K562 (cell line): ENCODE results near the gene OOSP3. TPM values are rescaled to one million over a fixed set of nuclear protein-coding genes. Genes with fewer than 3 reads are reported as not detected.

Experiments used
- ATAC-seq: fragments of 200-7000 bp; cut with Tn5 transposase; 3 replicates; pipeline ENCODE4 v1.9.1; 2020; ENCODE audit warnings: moderate library complexity
- BruUV-seq: library from RNA; stranded (reverse); fragments of 400-500 nt; replicated peaks from 2 replicates; lab custom pipeline; 2021; lab: Mats Ljungman, UMichigan
- CTCF ChIA-PET: fragments of 300-600 bp; formaldehyde crosslinking; extraction: SDS; loops from one replicate; lab custom pipeline; 2021; ENCODE audit warnings: low intra/inter-chr PET ratio; lab: Yijun Ruan, JAX
- POLR2A ChIA-PET: fragments of 300-600, 350-650 bp; sonication (Branson Sonifier 250); formaldehyde crosslinking; extraction: SDS; loops from one replicate; lab custom pipeline; 2021; ENCODE audit warnings: antibody characterized with exemption, inconsistent platforms; lab: Yijun Ruan, JAX
- DNase-seq, 4 experiments: peaks; one replicate each; pipeline versions ENCODE4 v3.0.0 to v3.0.0-alpha.2; 2011 to 2018; ENCODE audit warnings: low spot score in 3 of 4, mixed read lengths in 3 of 4; ENCODE audit errors: extremely low read depth in 1 of 4
- FAIRE-seq: peaks from 2 replicates; lab custom pipeline; 2011; peaks lifted over from hg19 to GRCh38; lab: Jason Lieb, UNC
- H2AFZ ChIP-seq: 2 replicates; pipeline ENCODE4 v1.6.0; 2011; ENCODE audit warnings: low read depth, low read length, control low read depth, inconsistent platforms
- H3K27ac ChIP-seq: fragments of 200-600 bp; 3 replicates; pipeline ENCODE4 v1.8.0; 2011; ENCODE audit warnings: low read depth, mild to moderate bottlenecking, control low read depth, inconsistent platforms, low read length, moderate library complexity, mixed read lengths; ENCODE audit errors: extremely low read depth
- H3K27me3 ChIP-seq, 2 experiments: fragments of 300-600 bp in 1 of 2; 2 replicates in 1 of 2; 3 replicates in 1 of 2; pipeline versions ENCODE4 v1.6.0 to v1.8.0; 2011; ENCODE audit warnings: inconsistent platforms in 2 of 2, low read length in 2 of 2, mild to moderate bottlenecking in 1 of 2, mixed read lengths in 1 of 2, moderate library complexity in 1 of 2; ENCODE audit not compliant: control insufficient read depth in 2 of 2, insufficient read depth in 2 of 2
- H3K36me3 ChIP-seq: fragments of 300-600 bp; 3 replicates; pipeline ENCODE4 v1.8.0; 2011; ENCODE audit warnings: mild to moderate bottlenecking, low read length, inconsistent platforms; ENCODE audit not compliant: control insufficient read depth, insufficient read depth
- H3K4me1 ChIP-seq, 2 experiments: fragments of 200-600 bp in 1 of 2; replicated peaks in 1 of 2; 2 replicates in 1 of 2; 3 replicates in 1 of 2; pipeline versions ENCODE4 v1.5.1 to v1.8.0; 2011; ENCODE audit warnings: inconsistent platforms in 2 of 2, low read length in 2 of 2, mild to moderate bottlenecking in 1 of 2, mixed read lengths in 1 of 2, moderate library complexity in 1 of 2; ENCODE audit not compliant: control insufficient read depth in 2 of 2, insufficient read depth in 2 of 2
- H3K4me2 ChIP-seq: 2 replicates; pipeline ENCODE4 v1.6.1; 2011; ENCODE audit warnings: low read length, control low read depth, inconsistent platforms, mixed read lengths; ENCODE audit not compliant: insufficient read depth
- H3K4me3 ChIP-seq: fragments of 200-600 bp; sonication (generic), shearing (Covaris generic); 2 replicates; pipeline ENCODE4 v1.5.1; 2016; ENCODE audit warnings: control low read depth, inconsistent platforms
- H3K79me2 ChIP-seq: fragments of 200-600 bp; 3 replicates; pipeline ENCODE4 v1.8.0; 2011; ENCODE audit warnings: low read length, inconsistent platforms; ENCODE audit not compliant: control insufficient read depth, insufficient read depth
- H3K9ac ChIP-seq, 2 experiments: 2 replicates each; pipeline versions ENCODE4 v1.6.0 to v1.6.1; 2011; ENCODE audit warnings: low read depth in 2 of 2, low read length in 2 of 2, control low read depth in 1 of 2, inconsistent platforms in 1 of 2, mild to moderate bottlenecking in 1 of 2, mixed read lengths in 1 of 2; ENCODE audit not compliant: insufficient read depth in 1 of 2
- H3K9me1 ChIP-seq: one replicate; pipeline ENCODE4 v1.6.0; 2011; ENCODE audit warnings: inconsistent platforms, mild to moderate bottlenecking, low read length, moderate library complexity; ENCODE audit not compliant: control insufficient read depth, insufficient read depth
- H3K9me3 ChIP-seq: replicated peaks from 2 replicates; pipeline ENCODE4 v1.5.1; 2011; ENCODE audit warnings: low read depth, low read length, inconsistent platforms; ENCODE audit not compliant: control insufficient read depth, insufficient read depth
- H4K20me1 ChIP-seq: replicated peaks from 2 replicates; pipeline ENCODE4 v1.6.1; 2011; ENCODE audit warnings: low read length, inconsistent platforms, mixed read lengths; ENCODE audit not compliant: control insufficient read depth, insufficient read depth
- ADNP ChIP-seq: fragments of 200-800 bp; sonication (Bioruptor generic); IDR thresholded peaks from 2 replicates; pipeline ENCODE4 v1.6.1; 2016; ENCODE audit warnings: missing genetic modification characterization, missing compliant biosample characterization
- CBX1 ChIP-seq: sonication (generic); IDR thresholded peaks from 2 replicates; pipeline ENCODE4 v1.6.1; 2016; ENCODE audit warnings: antibody characterized with exemption, low read depth, mild to moderate bottlenecking
- CBX3 ChIP-seq, 2 experiments: IDR thresholded peaks; 1 replicate in 1 of 2; 2 replicates in 1 of 2; pipeline ENCODE4 v1.6.1; 2012; ENCODE audit warnings: inconsistent platforms in 2 of 2, low read length in 2 of 2, borderline replicate concordance in 1 of 2, control low read depth in 1 of 2
- CBX5 ChIP-seq: IDR thresholded peaks from 2 replicates; pipeline ENCODE4 v1.6.1; 2014; ENCODE audit warnings: low read depth, borderline replicate concordance
- CBX8 ChIP-seq: fragments of 200-600 bp; sonication (generic); IDR thresholded peaks from 2 replicates; pipeline ENCODE4 v1.6.1; 2012; ENCODE audit warnings: borderline replicate concordance, mixed run types, low read depth, mild to moderate bottlenecking, moderate library complexity, mixed read lengths, low read length, control low read depth, inconsistent platforms; ENCODE audit not compliant: poor library complexity, severe bottlenecking; ENCODE audit errors: extremely low read depth
- MCM7 ChIP-seq, 2 experiments: fragments of 450-650 bp; IDR thresholded peaks; 2 replicates each; pipeline ENCODE4 v1.6.1; 2016 to 2018
- MTA3 ChIP-seq: fragments of 450-650 bp; formaldehyde crosslinking; IDR thresholded peaks from 2 replicates; pipeline ENCODE4 v1.6.1; 2017; ENCODE audit warnings: mild to moderate bottlenecking, borderline replicate concordance
- RAD21 ChIP-seq, 2 experiments: fragments of 250-450 bp in 1 of 2; fragments of 450-650 bp in 1 of 2; sonication (Bioruptor Pico) in 1 of 2; formaldehyde crosslinking in 1 of 2; IDR thresholded peaks in 1 of 2; conservative IDR thresholded peaks in 1 of 2; 2 replicates each; pipeline versions ENCODE4 v1.4.0 to v1.8.0; 2020 to 2022; ENCODE audit warnings: mild to moderate bottlenecking in 2 of 2, moderate library complexity in 1 of 2
- STAG1 ChIP-seq: sonication (generic); formaldehyde crosslinking; IDR thresholded peaks from 2 replicates; pipeline ENCODE4 v1.5.0; 2020; ENCODE audit warnings: missing genetic modification reagents, borderline replicate concordance
- TRIM24 ChIP-seq, 2 experiments: fragments of 450-650 bp; IDR thresholded peaks; 2 replicates each; pipeline ENCODE4 v1.6.1; 2016
- TRIM28 ChIP-seq: fragments of 450-650 bp; IDR thresholded peaks from 2 replicates; pipeline ENCODE4 v1.6.1; 2017
- ZBTB7A ChIP-seq: IDR thresholded peaks from 2 replicates; pipeline ENCODE4 v1.6.1; 2011; ENCODE audit warnings: low read depth, mild to moderate bottlenecking, low read length, moderate library complexity, borderline replicate concordance; ENCODE audit not compliant: control insufficient read depth
- ZEB2 ChIP-seq: fragments of 450-650 bp; IDR thresholded peaks from 2 replicates; pipeline ENCODE4 v1.6.1; 2016
- ZNF445 ChIP-seq: fragments of 250-450 bp; sonication (Bioruptor Pico); IDR thresholded peaks from 2 replicates; pipeline ENCODE4 v1.4.0; 2020; ENCODE audit warnings: low read depth, mild to moderate bottlenecking, moderate library complexity
- ZNF561 ChIP-seq: fragments of 450-650 bp; formaldehyde crosslinking; conservative IDR thresholded peaks from 2 replicates; pipeline ENCODE4 v1.4.0; 2020; ENCODE audit warnings: mild to moderate bottlenecking, moderate library complexity
- WGBS: fragments of 100-300 bp; shearing (Covaris generic); methylation state at CpG from one replicate; pipeline ENCODE4 v1.1.6; 2016; ENCODE audit warnings: low coverage, mixed read lengths; ENCODE audit not compliant: insufficient coverage; ENCODE audit errors: missing lambda C conversion rate; 5-methylcytosine and 5-hydroxymethylcytosine counted together
- in situ Hi-C: fragments of 300-500 bp; cut with MboI; formaldehyde crosslinking; loops from 4 replicates; pipeline ENCODE4 v1.15.0; 2018; ENCODE audit warnings: inconsistent platforms, mixed read lengths
- intact Hi-C: fragments of 100-400 bp; cut with micrococcal nuclease; formaldehyde crosslinking; loops from 2 replicates; pipeline ENCODE4 v1.14.2; 2022
- polyA plus RNA-seq, 8 experiments: library from polyadenylated mRNA; depleted of rRNA in 4 of 8; stranded (reverse) in 5 of 8; unstranded in 3 of 8; fragments of >200 nt; fragmentation: Nextera tagmentation in 2 of 8; fragmentation: Illumina TruSeq in 1 of 8; extraction: Ambion mirVana in 2 of 8; extraction: Trizol in 1 of 8; gene quantifications; 2 replicates each; pipeline versions ENCODE4 v1.2.1 to v1.2.3, GENCODE V29; 2011 to 2014; ENCODE audit warnings: inconsistent platforms in 1 of 8, missing spikeins in 1 of 8
- total RNA-seq, 7 experiments: library from RNA; depleted of rRNA in 6 of 7; stranded (reverse); fragments of >200 nt in 6 of 7; fragmentation: Illumina TruSeq in 2 of 7; extraction: Trizol in 2 of 7; gene quantifications; 2 replicates each; pipeline versions ENCODE4 v1.2.1 to v1.2.3, GENCODE V29; 2011 to 2021; ENCODE audit warnings: low replicate concordance in 1 of 7
- TF ChIP-seq, protein P1 (sequence below): fragments of 250-450 bp; sonication (Bioruptor Pico); IDR thresholded peaks from 2 replicates; pipeline ENCODE4 v1.5.1; 2021; ENCODE audit warnings: mild to moderate bottlenecking
- TF ChIP-seq, protein P2 (sequence below): fragments of 450-650 bp; IDR thresholded peaks from 2 replicates; pipeline ENCODE4 v1.6.1; 2018; ENCODE audit warnings: mild to moderate bottlenecking, low read depth; ENCODE audit not compliant: partially characterized antibody
- TF ChIP-seq, protein P3 (sequence below): fragments of 450-650 bp; IDR thresholded peaks from 2 replicates; pipeline ENCODE4 v1.6.1; 2016; ENCODE audit warnings: mild to moderate bottlenecking

Gene OOSP3
- total and polyA plus RNA-seq, 9 of the 15 experiments (the other 6 are each of a cell fraction or from before 2014, with no cell fraction given), result 0.09 to 0.32 (median 0.15) TPM; not detected in 6

DNA sequence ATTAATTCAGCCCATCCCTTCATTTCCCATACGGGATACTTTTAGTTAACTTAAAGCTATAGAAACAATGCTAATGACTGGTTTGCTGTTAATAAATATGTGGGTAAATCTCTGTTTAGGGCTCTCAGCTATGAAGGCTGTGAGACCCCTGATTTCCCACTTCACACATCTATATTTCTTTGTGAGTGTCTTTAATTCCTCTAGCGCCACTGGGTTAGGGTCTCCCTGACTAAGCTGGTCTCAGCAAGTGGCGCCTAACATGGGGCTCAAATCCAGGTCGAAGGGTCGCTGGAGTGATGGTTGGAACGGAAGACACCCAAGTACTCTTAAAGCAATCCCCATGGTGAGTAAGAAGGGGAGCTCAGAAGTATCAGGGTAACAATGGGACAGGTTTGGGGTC is 45.2 kb downstream of the OOSP3 start:
- H3K27me3 ChIP-seq, result no peaks in the 10 kb centered on the region
- CTCF ChIA-PET, result no interaction called here
- no peak overlapping the region for H3K27ac ChIP-seq
- H2AFZ ChIP-seq, result no peak overlapping the region
- peaks cover 17% of the 10 kb centered on the region for H3K9me3 ChIP-seq
- DNase-seq (peak in 1 of 4 experiments; percentile 48), ATAC-seq (no peak), FAIRE-seq (no peak)
- no peak overlapping the region for H3K4me2 ChIP-seq
- H3K9ac ChIP-seq, result no peak overlapping the region
- no peaks in the 10 kb centered on the region for H3K9me1 ChIP-seq
- BruUV-seq, result no TSS peak
- no peaks in the 10 kb centered on the region for H3K4me1 ChIP-seq
- H3K79me2 ChIP-seq, result no peaks in the 10 kb centered on the region
- intact Hi-C loops, result loop anchor here (5.0 kb wide), 1 partner anchor 328 kb away; no protein-coding TSS in a partner anchor
- no peak overlapping the region for H3K4me3 ChIP-seq
- in situ Hi-C loops, result no loop called here
- no peaks in the 10 kb centered on the region for H3K36me3 ChIP-seq
- POLR2A ChIA-PET, result interaction anchor here (1.1 kb wide), 1 partner anchor 78 kb away, joined by 3 read pairs; no protein-coding TSS in a partner anchor
- H4K20me1 ChIP-seq, result no peaks in the 10 kb centered on the region
- WGBS, result 53% methylated on average over 6 of the region's 6 CpGs
- TF ChIP-seq CBX1 (peak; percentile 91), ZEB2 (0 out of 2 replicates have a peak, but pooled peaks have one; percentile 32), STAG1 (CRISPR knock-in tag) (no peak), TRIM24 (IDR thresholded peaks at IDR 0.05) (peak; percentile 54 to 83), ADNP (tag) (no peak), ZBTB7A (peak; percentile 95), CBX8 (no peak), ZNF445 (CRISPR knock-in tag) (peak; percentile 65; the same call in 1 of the 2 replicates), CBX3 (IDR thresholded peaks at IDR 0.05; ENCODE audit: borderline replicate concordance in 1 of 2, low read length in 2 of 2) (peak in 1 of 2 experiments; percentile 90; a peak in 2 of 3 replicates), RAD21 (CRISPR knock-in tag; conservative IDR thresholded peaks at IDR 0.05 in 1 of 2, IDR thresholded peaks at IDR 0.05 in 1 of 2) (0 out of 4 replicates have a peak, but pooled peaks of 1 of the 2 experiments have one; percentile 10), ZNF561 (CRISPR knock-in tag) (no peak), CBX5 (peak; percentile 92), MTA3 (peak; percentile 46; the same call in 1 of the 2 replicates), TRIM28 (peak; percentile 93), MCM7 (IDR thresholded peaks at IDR 0.05) (no peak)
- TF ChIP-seq, protein P1, sequence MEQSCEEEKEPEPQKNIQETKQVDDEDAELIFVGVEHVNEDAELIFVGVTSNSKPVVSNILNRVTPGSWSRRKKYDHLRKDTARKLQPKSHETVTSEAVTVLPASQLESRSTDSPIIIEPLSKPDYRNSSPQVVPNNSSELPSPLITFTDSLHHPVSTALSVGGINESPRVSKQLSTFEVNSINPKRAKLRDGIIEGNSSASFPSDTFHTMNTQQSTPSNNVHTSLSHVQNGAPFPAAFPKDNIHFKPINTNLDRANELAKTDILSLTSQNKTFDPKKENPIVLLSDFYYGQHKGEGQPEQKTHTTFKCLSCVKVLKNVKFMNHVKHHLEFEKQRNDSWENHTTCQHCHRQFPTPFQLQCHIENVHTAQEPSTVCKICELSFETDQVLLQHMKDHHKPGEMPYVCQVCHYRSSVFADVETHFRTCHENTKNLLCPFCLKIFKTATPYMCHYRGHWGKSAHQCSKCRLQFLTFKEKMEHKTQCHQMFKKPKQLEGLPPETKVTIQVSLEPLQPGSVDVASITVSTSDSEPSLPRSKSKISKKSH (CRISPR knock-in tag), result 0 out of 2 replicates have a peak, but pooled peaks have one; percentile 17
- TF ChIP-seq, protein P2, sequence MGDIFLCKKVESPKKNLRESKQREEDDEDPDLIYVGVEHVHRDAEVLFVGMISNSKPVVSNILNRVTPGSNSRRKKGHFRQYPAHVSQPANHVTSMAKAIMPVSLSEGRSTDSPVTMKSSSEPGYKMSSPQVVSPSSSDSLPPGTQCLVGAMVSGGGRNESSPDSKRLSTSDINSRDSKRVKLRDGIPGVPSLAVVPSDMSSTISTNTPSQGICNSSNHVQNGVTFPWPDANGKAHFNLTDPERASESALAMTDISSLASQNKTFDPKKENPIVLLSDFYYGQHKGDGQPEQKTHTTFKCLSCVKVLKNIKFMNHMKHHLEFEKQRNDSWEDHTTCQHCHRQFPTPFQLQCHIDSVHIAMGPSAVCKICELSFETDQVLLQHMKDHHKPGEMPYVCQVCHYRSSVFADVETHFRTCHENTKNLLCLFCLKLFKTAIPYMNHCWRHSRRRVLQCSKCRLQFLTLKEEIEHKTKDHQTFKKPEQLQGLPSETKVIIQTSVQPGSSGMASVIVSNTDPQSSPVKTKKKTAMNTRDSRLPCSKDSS, result peak; percentile 81
- TF ChIP-seq, protein P3, sequence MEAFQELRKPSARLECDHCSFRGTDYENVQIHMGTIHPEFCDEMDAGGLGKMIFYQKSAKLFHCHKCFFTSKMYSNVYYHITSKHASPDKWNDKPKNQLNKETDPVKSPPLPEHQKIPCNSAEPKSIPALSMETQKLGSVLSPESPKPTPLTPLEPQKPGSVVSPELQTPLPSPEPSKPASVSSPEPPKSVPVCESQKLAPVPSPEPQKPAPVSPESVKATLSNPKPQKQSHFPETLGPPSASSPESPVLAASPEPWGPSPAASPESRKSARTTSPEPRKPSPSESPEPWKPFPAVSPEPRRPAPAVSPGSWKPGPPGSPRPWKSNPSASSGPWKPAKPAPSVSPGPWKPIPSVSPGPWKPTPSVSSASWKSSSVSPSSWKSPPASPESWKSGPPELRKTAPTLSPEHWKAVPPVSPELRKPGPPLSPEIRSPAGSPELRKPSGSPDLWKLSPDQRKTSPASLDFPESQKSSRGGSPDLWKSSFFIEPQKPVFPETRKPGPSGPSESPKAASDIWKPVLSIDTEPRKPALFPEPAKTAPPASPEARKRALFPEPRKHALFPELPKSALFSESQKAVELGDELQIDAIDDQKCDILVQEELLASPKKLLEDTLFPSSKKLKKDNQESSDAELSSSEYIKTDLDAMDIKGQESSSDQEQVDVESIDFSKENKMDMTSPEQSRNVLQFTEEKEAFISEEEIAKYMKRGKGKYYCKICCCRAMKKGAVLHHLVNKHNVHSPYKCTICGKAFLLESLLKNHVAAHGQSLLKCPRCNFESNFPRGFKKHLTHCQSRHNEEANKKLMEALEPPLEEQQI, result peak; percentile 64
